ENCODE results near the gene MUC16.
"Not testable (repeated sequence)": the region's sequence is repeated elsewhere in the genome, so short reads cannot be mapped to it uniquely, and the experiment has no call there.

MUC16 gene
- long read RNA-seq, partial matches to known transcripts: 0 of 1 reads
- long read RNA-seq, other reads (novel, unspliced or antisense): 1 of 1 reads

DNA sequence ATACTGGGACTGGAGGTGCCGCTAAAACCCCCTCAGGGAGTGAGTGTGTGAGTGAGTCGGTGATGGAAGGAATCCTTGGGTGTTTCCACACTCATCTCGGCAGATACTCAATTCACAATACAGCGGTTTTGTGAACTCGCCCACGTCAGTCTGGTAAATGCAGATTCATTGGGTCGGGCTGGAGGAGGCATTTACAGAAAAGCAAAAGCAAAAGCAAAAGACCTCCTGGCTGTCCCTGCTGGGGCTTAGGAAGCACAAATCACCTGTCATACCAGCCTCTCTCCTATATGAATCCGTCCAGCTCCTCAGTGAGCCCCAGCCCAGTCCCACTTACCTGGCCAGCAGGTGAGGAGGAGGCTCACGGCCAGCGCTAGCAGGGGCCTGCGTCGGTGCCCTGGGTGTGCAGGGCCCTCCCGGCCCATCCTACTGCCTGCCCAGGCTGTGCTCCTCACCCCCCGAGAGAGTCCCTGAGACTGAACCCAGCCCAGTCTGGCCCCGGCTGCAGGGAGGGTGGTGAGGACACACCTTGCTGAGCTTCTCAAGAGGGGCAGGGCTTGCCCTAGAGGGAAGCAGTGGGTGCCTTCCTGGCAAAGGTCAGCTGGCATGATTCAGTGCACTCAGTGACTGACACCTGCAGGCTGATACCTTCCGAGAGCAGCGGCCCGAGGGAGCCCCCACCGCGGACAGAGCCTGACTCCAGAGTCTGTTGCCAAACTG lies at the start of gene MUC16:
TSS of gene MUC16 (minus strand) at position 475 of the 717 bp plus-strand sequence.
- TF ChIP-seq, protein P1, sequence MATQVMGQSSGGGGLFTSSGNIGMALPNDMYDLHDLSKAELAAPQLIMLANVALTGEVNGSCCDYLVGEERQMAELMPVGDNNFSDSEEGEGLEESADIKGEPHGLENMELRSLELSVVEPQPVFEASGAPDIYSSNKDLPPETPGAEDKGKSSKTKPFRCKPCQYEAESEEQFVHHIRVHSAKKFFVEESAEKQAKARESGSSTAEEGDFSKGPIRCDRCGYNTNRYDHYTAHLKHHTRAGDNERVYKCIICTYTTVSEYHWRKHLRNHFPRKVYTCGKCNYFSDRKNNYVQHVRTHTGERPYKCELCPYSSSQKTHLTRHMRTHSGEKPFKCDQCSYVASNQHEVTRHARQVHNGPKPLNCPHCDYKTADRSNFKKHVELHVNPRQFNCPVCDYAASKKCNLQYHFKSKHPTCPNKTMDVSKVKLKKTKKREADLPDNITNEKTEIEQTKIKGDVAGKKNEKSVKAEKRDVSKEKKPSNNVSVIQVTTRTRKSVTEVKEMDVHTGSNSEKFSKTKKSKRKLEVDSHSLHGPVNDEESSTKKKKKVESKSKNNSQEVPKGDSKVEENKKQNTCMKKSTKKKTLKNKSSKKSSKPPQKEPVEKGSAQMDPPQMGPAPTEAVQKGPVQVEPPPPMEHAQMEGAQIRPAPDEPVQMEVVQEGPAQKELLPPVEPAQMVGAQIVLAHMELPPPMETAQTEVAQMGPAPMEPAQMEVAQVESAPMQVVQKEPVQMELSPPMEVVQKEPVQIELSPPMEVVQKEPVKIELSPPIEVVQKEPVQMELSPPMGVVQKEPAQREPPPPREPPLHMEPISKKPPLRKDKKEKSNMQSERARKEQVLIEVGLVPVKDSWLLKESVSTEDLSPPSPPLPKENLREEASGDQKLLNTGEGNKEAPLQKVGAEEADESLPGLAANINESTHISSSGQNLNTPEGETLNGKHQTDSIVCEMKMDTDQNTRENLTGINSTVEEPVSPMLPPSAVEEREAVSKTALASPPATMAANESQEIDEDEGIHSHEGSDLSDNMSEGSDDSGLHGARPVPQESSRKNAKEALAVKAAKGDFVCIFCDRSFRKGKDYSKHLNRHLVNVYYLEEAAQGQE (IDR thresholded peaks at IDR 0.05; ENCODE audit: insufficient replicate concordance, low read depth): no peak
- TF ChIP-seq, protein P2, sequence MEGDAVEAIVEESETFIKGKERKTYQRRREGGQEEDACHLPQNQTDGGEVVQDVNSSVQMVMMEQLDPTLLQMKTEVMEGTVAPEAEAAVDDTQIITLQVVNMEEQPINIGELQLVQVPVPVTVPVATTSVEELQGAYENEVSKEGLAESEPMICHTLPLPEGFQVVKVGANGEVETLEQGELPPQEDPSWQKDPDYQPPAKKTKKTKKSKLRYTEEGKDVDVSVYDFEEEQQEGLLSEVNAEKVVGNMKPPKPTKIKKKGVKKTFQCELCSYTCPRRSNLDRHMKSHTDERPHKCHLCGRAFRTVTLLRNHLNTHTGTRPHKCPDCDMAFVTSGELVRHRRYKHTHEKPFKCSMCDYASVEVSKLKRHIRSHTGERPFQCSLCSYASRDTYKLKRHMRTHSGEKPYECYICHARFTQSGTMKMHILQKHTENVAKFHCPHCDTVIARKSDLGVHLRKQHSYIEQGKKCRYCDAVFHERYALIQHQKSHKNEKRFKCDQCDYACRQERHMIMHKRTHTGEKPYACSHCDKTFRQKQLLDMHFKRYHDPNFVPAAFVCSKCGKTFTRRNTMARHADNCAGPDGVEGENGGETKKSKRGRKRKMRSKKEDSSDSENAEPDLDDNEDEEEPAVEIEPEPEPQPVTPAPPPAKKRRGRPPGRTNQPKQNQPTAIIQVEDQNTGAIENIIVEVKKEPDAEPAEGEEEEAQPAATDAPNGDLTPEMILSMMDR (IDR thresholded peaks at IDR 0.05; ENCODE audit: insufficient read depth, low read length): no peak

DNA sequence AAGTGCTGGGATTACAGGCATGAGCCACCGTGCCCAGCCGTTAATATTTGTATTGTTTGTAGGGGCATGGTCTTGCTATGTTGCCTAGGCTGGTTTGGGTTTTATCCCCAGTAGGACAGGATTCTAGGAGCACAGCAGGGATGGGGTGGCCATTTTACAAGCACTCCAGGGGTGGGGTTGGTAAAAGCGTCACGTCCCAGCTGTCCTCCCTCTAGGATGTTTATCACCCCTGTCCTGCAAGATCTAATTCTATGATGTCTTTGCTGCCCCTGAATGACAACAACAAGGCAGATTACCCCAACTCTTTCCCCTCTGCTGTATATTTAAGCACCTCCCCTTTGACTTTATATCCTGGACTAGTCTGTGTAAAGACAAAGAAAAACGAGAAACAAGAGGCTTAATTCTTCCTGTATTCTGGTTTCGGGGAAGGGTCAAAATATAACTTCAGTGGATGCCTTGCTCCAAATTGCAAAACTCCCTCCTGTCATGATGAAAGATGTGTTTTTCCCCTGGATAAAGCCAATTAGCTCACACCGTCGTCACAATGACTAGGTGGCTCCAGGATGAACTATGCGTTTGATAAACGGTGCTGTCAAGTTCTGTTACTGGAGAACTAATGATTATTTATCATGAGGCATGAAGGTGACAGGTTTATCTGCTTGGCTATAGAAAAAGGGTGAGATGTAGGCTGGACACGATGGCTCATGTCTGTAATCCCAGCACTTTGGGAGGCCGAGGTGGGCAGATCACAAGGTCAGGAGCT lies 48.9 kb upstream of the MUC16 start:
- Histone ChIP-seq H3K27ac (replicated peaks) (no peak overlapping the region), H3K4me3 (replicated peaks; ENCODE audit: insufficient read depth, low read length) (no peak overlapping the region), H3K27me3 (ENCODE audit: insufficient read depth, poor library complexity, severe bottlenecking) (no peaks in the 10 kb centered on the region)
- DNase-seq (ENCODE audit: low read depth in 1 of 2, low spot score in 1 of 2): no peak
- no peak for TF ChIP-seq SPI1 (IDR thresholded peaks at IDR 0.05; ENCODE audit: borderline replicate concordance, low read depth)
- TF ChIP-seq, protein P2 (IDR thresholded peaks at IDR 0.05; ENCODE audit: insufficient read depth, low read length): no peak
- TF ChIP-seq, protein P1 (IDR thresholded peaks at IDR 0.05; ENCODE audit: insufficient replicate concordance, low read depth): no peak

More for the DNA sequence above, at the start of gene MUC16:
- Histone ChIP-seq H3K27ac (replicated peaks) (no peak within 1 kb of the TSS), H3K4me3 (replicated peaks; ENCODE audit: insufficient read depth, low read length) (no peak within 1 kb of the TSS), H3K27me3 (ENCODE audit: insufficient read depth, poor library complexity, severe bottlenecking) (no peaks in the 10 kb centered on the region)
- DNase-seq (ENCODE audit: low read depth in 1 of 2, low spot score in 1 of 2): no peak

DNA sequence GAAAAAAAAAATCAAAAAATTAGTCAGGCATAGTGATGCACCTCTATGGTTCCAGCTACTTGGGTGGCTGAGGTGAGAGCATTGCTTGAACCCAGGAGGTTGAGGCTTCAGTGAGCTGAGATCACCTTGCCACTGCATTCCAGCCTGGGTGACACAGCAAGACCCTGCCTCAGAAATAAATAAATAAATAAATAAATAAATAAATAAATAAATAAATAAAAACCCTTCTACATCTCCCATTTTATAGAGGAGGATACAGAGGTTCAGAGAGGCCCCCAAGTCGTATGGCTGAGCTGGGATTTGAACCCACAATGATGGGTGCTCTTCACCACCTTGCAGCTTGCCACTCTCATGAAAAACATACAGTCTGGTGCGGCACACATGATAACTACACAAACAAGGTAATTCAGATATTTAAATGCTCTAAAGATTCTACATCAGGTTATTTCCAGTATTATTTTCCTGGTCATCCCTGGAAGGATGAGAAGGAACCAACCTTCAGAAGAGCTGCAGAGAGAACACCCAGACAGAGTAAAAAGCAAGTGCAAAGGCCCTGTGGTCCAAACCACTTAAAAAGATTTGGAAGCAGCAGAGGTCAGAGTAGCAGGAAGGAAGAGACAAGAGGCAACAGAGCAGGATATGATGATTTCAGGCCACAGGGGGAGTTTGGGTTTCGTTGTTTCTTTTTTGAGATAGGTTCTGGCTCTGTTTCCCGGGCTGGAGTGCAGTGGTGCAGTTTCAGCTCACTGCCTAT lies 47.5 kb upstream of the MUC16 start:
- TF ChIP-seq SPI1 (IDR thresholded peaks at IDR 0.05; ENCODE audit: borderline replicate concordance, low read depth): no peak
- TF ChIP-seq, protein P2 (IDR thresholded peaks at IDR 0.05; ENCODE audit: insufficient read depth, low read length): no peak
- TF ChIP-seq GABPA (IDR thresholded peaks at IDR 0.05; ENCODE audit: low read depth): no peak
- TF ChIP-seq, protein P1 (IDR thresholded peaks at IDR 0.05; ENCODE audit: insufficient replicate concordance, low read depth): no peak
- no peak overlapping the region for H3K4me3 ChIP-seq (replicated peaks; ENCODE audit: insufficient read depth, low read length)

DNA sequence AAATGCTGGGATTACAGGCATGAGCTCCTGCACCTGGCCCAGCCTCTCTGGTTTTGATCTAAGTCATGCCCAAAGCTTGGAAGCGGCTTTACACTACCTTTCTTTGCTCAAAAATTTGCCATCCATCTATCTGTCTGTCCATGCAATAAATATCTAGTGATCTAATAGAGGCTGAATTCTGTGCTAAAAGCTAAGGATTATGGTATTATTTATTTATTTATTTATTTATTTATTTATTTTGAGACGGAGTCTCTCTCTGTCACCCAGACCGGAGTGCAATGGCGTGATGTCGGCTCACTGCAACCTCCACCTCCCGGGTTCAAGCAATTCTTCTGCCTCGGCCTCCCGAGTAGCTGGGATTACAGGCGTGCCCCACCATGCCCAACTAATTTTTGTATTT lies 45.9 kb upstream of the MUC16 start:
- H3K27me3 ChIP-seq (ENCODE audit: insufficient read depth, poor library complexity, severe bottlenecking); DNase-seq (ENCODE audit: low read depth in 1 of 2, low spot score in 1 of 2); H3K4me3 ChIP-seq (replicated peaks; ENCODE audit: insufficient read depth, low read length); H3K27ac ChIP-seq (replicated peaks): not testable (repeated sequence)

More for the DNA sequence above, 47.5 kb upstream of the MUC16 start:
- Histone ChIP-seq H3K27me3 (ENCODE audit: insufficient read depth, poor library complexity, severe bottlenecking) (no peaks in the 10 kb centered on the region), H3K27ac (replicated peaks) (no peak overlapping the region)
- DNase-seq (ENCODE audit: low read depth in 1 of 2, low spot score in 1 of 2): no peak

Measured in HL-60 (cell line).